HG02798 (cell line): Measurements from ENCODE around the gene PDIA4.

Experiments
- ATAC-seq: cut with Tn5 transposase; IDR thresholded peaks from one replicate; pipeline ENCODE4 v1.9.1; 2021; ENCODE audit warnings: mild to moderate bottlenecking; ENCODE audit not compliant: unreplicated experiment, poor library complexity

Gene PDIA4

GRCh38 chr7:148978091-148978490 is 50.2 kb downstream of the PDIA4 start:
- ATAC-seq: no peak

GRCh38 chr7:148975896-148976295 is 52.4 kb downstream of the PDIA4 start:
- ATAC-seq: no peak

GRCh38 chr7:148973256-148973655 is 55.0 kb downstream of the PDIA4 start:
- ATAC-seq: no peak

- ATAC-seq: no peak
Observed at GRCh38 chr7:148972375-148972774, 55.9 kb downstream of the PDIA4 start.

- no peak for ATAC-seq
Observed at GRCh38 chr7:148967602-148968001, 60.7 kb downstream of the PDIA4 start.

- no peak for ATAC-seq
Observed at GRCh38 chr7:148967032-148967372, 61.3 kb downstream of the PDIA4 start.

GRCh38 chr7:148964483-148965267 is 63.6 kb downstream of the PDIA4 start:
- ATAC-seq: no peak

GRCh38 chr7:148963583-148964482 is 64.5 kb downstream of the PDIA4 start:
- no peak for ATAC-seq

GRCh38 chr7:148962823-148963582 is 65.3 kb downstream of the PDIA4 start:
- ATAC-seq: peak; percentile 68

- no peak for ATAC-seq
Observed at GRCh38 chr7:148962440-148962822, 65.9 kb downstream of the PDIA4 start.

GRCh38 chr7:148959726-148960125 is 68.6 kb downstream of the PDIA4 start:
- no peak for ATAC-seq

GRCh38 chr7:148958061-148958460 is 70.2 kb downstream of the PDIA4 start:
- no peak for ATAC-seq

GRCh38 chr7:148954766-148955165 is 73.5 kb downstream of the PDIA4 start:
- ATAC-seq: no peak

GRCh38 chr7:148953676-148954075 is 74.6 kb downstream of the PDIA4 start:
- ATAC-seq: no peak
